ENCODE data around the gene C1orf116. TPM values are rescaled to one million over a fixed set of nuclear protein-coding genes. Genes with fewer than 3 reads are reported as not detected.

The C1orf116 gene
- total RNA-seq, 3 donors from 2014 or later: 0.03 to 0.11 (median 0.08) TPM

DNA sequence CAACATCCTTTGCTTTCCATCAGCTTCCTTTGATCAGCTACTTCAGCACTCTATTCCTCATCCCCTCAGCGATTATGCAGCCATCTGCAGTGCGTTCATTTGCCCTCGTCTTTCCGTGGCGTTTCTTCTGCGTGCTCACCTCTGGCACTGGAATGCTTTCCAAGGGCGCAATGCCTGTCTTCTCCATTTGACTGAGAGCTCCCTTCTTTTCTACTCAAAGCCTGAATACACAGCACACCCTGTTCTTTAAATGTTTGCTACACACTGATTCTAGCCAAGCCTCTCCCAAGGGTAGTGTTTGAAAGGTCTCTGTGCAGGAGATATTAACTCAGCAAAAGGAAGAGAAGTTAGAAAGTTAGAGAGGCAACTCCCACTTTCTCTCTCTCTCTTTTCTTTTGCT lies 22.6 kb downstream of the C1orf116 start:
- H3K27me3 Mint-ChIP-seq (ENCODE audit: low read depth): peaks cover 27% of the 10 kb centered on the region
- no peak overlapping the region for H3K4me3 Mint-ChIP-seq
- ATAC-seq: no peak

DNA sequence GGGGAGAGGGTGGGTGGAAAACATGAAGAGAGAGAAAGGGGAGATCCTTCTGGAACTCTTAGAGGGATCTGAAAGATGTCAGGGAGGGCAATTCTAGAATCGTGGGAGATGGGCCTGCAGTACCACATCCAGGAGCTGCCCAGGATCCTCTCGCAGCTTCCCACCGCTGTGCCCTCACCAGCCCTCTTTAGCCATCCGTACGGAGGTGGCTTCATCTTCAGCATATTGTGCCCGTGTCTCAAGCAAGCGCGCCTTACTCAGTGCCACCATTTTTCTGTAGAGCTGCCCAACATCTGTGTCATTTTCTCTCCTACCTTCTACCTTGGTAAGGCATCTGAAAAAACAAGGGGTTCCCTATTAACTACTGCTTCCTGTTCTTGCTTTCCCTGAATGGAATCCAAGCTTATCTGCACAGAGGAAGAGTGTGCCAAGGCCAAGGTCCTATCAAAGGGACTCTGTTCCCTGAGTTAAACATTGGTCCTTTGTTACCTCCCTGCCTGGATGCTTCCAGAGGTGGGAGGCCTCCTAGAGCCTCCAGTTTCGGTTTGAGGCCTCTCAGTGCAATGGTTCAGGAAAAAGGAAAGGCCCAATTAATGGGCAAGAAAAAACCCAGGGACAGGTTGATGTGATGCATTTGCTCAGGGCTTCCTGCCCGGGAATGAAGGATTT lies 23.2 kb downstream of the C1orf116 start:
- Mint-ChIP-seq H3K9me3 (no peaks in the 10 kb centered on the region), H3K27me3 (ENCODE audit: low read depth) (peaks cover 25% of the 10 kb centered on the region), H3K4me1 (ENCODE audit: low read depth) (peaks cover 2% of the 10 kb centered on the region), H3K4me3 (no peak overlapping the region), H3K36me3 (ENCODE audit: insufficient read depth) (no peaks in the 10 kb centered on the region)
- DNase-seq (no peak), ATAC-seq (no peak)

More for the DNA sequence above, 22.6 kb downstream of the C1orf116 start:
- no peak for DNase-seq
- Mint-ChIP-seq H3K9me3 (no peaks in the 10 kb centered on the region), H3K4me1 (ENCODE audit: low read depth) (no peaks in the 10 kb centered on the region), H3K36me3 (ENCODE audit: insufficient read depth) (no peaks in the 10 kb centered on the region)

DNA sequence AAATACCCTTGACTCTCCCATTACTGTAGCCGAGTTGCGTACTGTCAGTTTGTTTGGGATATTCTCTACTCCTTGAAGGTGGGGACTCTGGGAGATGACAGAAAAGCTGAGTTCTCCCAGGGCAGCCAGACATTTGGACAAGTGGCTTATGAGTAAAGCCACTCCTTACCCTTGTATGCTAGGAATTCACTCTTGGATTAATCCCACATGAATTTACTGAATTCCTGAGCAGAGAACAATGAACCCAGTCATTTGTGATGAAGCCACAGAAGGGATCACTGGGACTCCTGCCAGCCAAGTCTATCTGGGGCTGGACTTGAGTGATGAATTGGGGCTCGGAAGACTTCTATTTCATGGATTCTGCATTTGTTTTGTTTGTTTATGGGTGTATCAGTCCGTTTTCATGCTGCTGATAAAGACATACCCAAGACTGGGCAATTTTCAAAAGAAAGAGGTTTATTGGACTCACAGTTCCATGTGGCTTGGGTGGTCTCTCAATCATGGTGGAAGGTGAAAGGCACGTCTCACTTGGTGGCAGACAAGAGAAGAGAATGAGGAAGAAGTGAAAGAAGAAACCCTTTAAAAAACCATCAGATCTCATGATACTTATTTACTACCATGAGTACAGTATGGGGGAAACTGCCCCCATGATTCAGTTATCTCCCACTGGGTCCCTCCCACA lies 25.1 kb downstream of the C1orf116 start:
- Mint-ChIP-seq H3K27me3 (ENCODE audit: low read depth) (peaks cover 15% of the 10 kb centered on the region), H3K4me1 (ENCODE audit: low read depth) (peaks cover 2% of the 10 kb centered on the region), H3K9me3 (no peaks in the 10 kb centered on the region), H3K36me3 (ENCODE audit: insufficient read depth) (no peaks in the 10 kb centered on the region), H3K4me3 (no peak overlapping the region)
- DNase-seq: no peak
- no peak for ATAC-seq

DNA sequence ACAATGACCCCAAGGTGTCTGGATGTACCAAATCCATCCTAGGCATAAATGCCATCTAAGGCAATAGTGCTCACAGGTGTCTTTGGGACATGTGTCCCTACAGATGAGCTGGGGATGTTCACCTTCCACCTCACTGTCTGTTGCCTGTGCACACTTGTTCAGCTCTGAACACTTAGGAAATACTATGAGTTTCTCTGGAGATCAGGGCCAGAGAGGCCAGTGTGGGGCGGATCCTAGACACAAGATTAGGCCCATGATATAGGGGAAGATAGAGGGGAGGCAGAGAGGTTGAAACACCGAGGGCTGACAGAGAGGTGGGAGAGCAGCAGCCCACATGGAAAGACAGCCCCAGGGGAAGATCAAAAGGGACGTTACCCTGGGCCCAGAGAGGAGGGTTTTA lies 25.6 kb downstream of the C1orf116 start:
- no peak for DNase-seq
- Mint-ChIP-seq H3K9me3 (no peaks in the 10 kb centered on the region), H3K27me3 (ENCODE audit: low read depth) (peaks cover 10% of the 10 kb centered on the region), H3K4me3 (no peak overlapping the region), H3K36me3 (ENCODE audit: insufficient read depth) (no peaks in the 10 kb centered on the region), H3K4me1 (ENCODE audit: low read depth) (peaks cover 2% of the 10 kb centered on the region)
- no peak for ATAC-seq

DNA sequence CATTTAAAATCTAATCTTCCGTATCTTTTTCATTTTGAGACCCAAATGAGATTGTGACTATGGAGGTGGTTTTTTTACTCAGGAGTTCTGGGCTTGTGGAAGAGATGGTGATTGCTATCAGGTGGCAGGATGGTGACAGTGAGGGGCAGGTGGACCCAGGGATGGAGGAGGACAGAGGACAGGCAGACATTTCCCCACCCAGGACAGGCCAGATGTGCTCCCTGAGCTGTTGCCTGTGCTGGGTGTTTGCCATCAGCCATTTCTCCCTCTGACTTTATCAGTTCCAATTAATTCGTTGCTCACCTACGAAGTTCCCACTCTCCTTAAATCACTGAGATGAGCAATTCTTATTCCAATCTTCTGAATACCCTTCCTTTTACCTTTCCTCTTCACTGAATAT lies 26.5 kb downstream of the C1orf116 start:
- no peaks in the 10 kb centered on the region for H3K9me3 Mint-ChIP-seq
- peaks cover 8% of the 10 kb centered on the region for H3K27me3 Mint-ChIP-seq (ENCODE audit: low read depth)
- H3K4me3 Mint-ChIP-seq: no peak overlapping the region
- peaks cover 2% of the 10 kb centered on the region for H3K4me1 Mint-ChIP-seq (ENCODE audit: low read depth)
- no peak for DNase-seq
- no peaks in the 10 kb centered on the region for H3K36me3 Mint-ChIP-seq (ENCODE audit: insufficient read depth)
- no peak for ATAC-seq

DNA sequence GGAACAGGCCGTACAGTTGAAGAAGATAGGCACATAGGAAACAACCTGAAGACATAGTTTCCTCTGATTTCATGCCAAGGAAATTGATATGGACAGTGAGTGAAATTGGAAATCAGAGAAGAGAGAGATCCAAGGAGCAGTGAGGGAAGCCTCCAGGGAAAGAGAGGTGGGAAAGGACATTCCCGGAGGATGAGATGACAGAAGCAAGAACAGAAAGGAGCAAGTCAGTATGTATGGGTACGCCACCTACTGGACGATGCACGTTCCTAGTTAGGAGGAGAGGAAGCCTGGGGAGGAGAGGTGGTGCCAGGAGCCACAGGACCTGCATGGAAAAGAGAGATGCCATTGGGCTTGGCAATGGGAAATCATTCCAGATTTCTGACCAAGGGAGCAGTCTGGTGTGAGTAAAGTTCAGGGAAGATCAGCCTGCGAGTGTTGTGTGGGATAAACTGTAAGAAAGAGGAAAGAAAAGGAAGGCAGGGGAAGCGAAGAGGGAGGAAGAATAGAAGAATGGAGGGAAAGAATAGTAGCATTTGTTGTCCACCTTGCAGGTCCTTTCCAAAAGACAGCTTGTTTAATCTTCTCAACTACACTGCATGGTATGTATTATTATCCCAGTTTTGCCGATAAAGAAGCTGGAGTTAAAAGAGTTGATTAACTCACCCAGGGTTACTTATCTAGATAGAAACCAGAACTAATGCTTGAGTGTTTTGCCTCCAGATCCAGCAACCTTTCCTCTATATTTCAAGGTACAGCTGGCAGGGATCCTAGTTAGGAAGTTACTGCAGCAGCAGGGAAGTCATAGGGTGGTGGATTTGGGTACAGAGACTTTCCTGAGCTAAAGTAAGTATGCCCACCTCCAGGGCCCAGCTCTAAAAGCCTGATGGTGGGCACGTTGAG lies 27.4 kb downstream of the C1orf116 start:
- Mint-ChIP-seq H3K27me3 (ENCODE audit: low read depth) (peaks cover 8% of the 10 kb centered on the region), H3K36me3 (ENCODE audit: insufficient read depth) (no peaks in the 10 kb centered on the region), H3K4me3 (no peak overlapping the region), H3K9me3 (no peaks in the 10 kb centered on the region), H3K4me1 (ENCODE audit: low read depth) (peaks cover 2% of the 10 kb centered on the region)
- ATAC-seq: no peak
- DNase-seq: peak; percentile 22

DNA sequence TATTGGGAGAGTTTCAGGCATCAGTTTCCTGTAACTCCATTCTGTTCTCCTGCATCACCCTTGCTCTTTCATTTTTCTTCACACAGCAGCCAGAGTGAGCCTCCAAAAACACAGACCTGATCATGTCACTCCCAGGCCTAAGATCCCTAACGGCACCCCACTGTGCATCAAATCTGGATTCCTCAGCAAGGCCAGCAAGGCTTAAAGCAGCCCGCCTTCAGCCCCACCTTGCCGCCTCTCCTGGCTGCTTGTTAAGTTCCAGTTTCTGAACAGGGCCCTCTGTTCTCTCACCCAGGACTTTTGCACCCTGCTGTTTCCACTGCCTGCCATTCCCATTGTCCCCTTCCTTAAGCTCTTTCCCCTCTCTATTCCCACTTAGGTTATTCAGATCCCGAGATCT lies 29.3 kb downstream of the C1orf116 start:
- Mint-ChIP-seq H3K36me3 (ENCODE audit: insufficient read depth) (no peaks in the 10 kb centered on the region), H3K27me3 (ENCODE audit: low read depth) (peaks cover 5% of the 10 kb centered on the region), H3K4me3 (no peak overlapping the region), H3K4me1 (ENCODE audit: low read depth) (peaks cover 2% of the 10 kb centered on the region), H3K9me3 (no peaks in the 10 kb centered on the region)
- DNase-seq (no peak), ATAC-seq (no peak)

DNA sequence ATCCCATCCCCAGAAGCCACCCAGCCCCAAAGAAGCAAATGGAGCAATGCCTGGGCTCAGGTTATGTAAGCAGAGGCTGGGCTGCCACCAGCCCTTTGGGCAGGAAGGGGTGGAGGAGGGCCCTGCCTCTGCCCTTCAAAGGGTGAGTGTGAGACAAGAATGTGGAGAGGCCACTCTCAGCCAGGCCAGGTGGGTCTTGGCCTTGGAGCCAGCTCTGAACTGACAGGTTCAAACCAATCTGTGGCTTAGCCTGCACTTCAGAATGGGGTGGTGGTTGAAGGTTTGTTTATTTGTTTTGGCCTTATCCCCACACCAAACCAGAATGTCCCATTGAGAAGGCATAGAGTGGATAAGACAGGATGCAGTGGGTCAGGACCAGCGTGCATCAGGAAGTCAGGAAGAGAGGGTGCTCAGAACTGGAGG lies 29.8 kb downstream of the C1orf116 start:
- Mint-ChIP-seq H3K36me3 (ENCODE audit: insufficient read depth) (no peaks in the 10 kb centered on the region), H3K9me3 (no peaks in the 10 kb centered on the region), H3K4me1 (ENCODE audit: low read depth) (peaks cover 2% of the 10 kb centered on the region), H3K27me3 (ENCODE audit: low read depth) (peaks cover 5% of the 10 kb centered on the region), H3K4me3 (no peak overlapping the region)
- DNase-seq (no peak), ATAC-seq (no peak)

DNA sequence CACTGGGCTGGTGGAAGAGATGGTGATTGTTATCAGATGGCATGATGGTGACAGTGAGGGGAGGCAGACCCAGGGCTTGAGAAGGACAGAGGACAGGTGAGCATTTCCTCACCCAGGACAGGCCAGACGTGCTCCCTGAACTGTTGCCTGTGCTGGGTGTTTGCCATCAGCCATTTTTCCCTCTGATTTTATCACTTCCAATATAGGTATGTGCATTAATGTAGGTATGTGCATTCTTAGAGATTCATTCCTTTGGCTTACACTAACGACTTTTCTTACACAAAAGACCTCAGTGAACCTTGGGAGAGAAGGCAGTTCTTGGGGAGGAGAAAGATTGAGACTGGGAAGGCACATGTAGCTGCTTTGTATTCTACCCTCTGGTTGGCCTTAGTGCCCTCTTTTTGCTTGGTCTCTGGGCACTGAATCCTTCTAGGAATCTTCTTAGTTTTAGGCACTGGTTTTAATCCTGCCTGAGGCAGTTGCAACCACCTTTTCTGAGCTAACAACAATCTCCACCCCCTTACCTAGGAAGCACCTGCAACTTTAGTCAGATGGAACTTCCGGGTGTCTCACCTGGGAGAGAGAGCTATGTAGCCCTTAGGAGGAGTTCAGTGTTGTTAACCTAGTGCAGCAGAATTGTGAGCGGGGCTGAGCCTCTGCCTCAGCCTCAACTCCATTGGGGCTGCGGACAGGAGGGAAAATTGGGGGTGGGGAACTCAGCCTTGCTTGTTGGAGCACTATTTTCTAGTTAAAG lies 30.9 kb downstream of the C1orf116 start:
- H3K27me3 Mint-ChIP-seq (ENCODE audit: low read depth): peaks cover 2% of the 10 kb centered on the region
- H3K36me3 Mint-ChIP-seq (ENCODE audit: insufficient read depth): no peaks in the 10 kb centered on the region
- DNase-seq (no peak), ATAC-seq (no peak)
- H3K9me3 Mint-ChIP-seq: no peaks in the 10 kb centered on the region
- no peak overlapping the region for H3K4me3 Mint-ChIP-seq
- H3K4me1 Mint-ChIP-seq (ENCODE audit: low read depth): peaks cover 2% of the 10 kb centered on the region

DNA sequence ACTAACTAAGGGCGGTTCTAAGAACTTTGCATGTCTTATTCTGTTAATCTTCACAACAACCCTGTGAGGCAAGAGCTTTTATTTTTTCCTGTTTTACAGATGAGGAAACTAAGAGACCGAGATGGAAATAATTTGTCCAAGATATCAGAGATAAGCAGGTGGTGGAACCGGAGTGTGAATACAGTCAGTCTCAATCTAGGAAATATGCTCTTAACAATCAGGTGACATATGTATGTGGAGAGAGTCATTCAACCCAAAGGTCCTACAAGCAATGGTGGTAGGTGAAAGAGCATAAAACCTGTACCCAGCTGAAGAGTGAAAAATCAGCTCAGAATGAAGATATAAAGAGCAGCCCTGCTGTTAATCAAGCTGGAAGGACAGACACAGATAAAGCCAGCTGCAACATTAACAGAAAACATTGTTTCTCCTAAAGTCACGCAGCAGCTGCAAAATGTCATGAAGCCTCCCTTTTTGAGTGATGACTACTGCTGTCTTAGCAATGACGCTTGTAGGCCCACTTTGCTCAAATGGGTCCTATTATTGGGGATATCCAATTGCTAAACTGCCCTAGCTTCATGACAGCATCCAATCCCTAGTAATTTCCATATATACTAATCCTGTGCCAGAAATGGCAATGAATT lies 31.8 kb downstream of the C1orf116 start:
- H3K36me3 Mint-ChIP-seq (ENCODE audit: insufficient read depth): no peaks in the 10 kb centered on the region
- DNase-seq (no peak), ATAC-seq (no peak)
- peaks cover 2% of the 10 kb centered on the region for H3K4me1 Mint-ChIP-seq (ENCODE audit: low read depth)
- H3K4me3 Mint-ChIP-seq: no peak overlapping the region
- H3K27me3 Mint-ChIP-seq (ENCODE audit: low read depth): peaks cover 2% of the 10 kb centered on the region
- H3K9me3 Mint-ChIP-seq: no peaks in the 10 kb centered on the region

DNA sequence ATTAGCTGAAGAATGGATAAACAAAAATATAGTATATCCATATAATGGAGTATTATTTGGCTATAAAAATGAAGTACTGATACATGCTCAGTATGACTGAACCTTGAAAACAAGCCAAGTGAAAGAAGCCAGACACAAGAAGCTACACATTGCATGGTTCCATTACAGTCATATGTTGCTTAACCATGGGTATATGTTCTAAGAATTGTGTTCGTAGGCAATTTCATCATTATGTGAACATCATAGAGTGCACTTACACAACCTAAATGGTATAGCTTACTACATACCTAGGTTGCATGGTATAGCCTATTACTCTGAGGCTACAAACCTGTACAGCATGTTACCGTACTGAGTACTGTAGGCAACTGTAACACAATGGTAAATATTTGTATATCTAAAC lies 33.7 kb downstream of the C1orf116 start:
- Mint-ChIP-seq H3K4me1 (ENCODE audit: low read depth) (no peaks in the 10 kb centered on the region), H3K4me3 (no peak overlapping the region), H3K36me3 (ENCODE audit: insufficient read depth) (no peaks in the 10 kb centered on the region), H3K27me3 (ENCODE audit: low read depth) (peaks cover 5% of the 10 kb centered on the region), H3K9me3 (no peaks in the 10 kb centered on the region)
- ATAC-seq (no peak), DNase-seq (no peak)

DNA sequence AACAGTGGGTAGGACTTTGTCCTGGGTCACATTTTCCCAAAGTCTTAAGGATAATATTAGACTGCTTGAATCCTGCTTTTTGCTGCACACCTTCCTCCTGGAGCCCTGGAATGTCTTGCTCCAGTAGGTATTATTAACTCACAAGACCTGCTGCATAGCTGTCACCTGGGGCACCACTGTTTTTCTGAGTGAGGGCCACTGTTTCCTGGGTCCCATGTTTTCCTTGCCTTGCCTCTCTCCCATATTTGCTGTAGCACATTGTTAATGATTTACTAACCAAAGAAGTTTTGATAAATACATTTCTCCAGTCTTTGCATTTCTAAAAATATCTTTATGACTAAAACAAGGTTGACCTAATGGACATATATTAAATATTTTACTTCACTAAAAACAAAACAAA lies 39.8 kb downstream of the C1orf116 start:
- H3K9me3 Mint-ChIP-seq: no peaks in the 10 kb centered on the region
- peaks cover 26% of the 10 kb centered on the region for H3K27me3 Mint-ChIP-seq (ENCODE audit: low read depth)
- ATAC-seq: no peak
- DNase-seq: no peak
- H3K4me3 Mint-ChIP-seq: no peak overlapping the region
- no peaks in the 10 kb centered on the region for H3K36me3 Mint-ChIP-seq (ENCODE audit: insufficient read depth)
- H3K4me1 Mint-ChIP-seq (ENCODE audit: low read depth): no peaks in the 10 kb centered on the region

DNA sequence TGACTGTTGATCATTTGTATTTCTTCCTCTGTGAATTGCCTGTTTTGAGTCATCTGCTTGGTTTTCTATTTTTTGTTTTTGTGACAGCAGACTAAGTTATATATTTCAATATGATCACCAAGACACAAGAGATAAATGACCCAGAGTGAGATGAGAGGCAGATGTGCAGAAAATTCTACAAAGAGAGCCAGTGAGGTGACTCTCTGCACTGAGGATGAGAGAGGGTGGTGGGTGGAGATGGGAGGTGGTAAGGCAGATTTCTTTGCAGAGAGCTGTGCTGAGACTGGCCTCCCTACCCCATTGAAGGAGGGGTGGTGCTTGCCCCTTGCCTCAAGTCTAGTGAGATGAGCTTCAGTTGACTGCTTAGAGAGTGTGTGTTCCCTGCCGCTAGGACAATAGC lies 44.7 kb downstream of the C1orf116 start:
- DNase-seq: no peak
- Mint-ChIP-seq H3K9me3 (no peaks in the 10 kb centered on the region), H3K27me3 (ENCODE audit: low read depth) (peaks cover 23% of the 10 kb centered on the region)

DNA sequence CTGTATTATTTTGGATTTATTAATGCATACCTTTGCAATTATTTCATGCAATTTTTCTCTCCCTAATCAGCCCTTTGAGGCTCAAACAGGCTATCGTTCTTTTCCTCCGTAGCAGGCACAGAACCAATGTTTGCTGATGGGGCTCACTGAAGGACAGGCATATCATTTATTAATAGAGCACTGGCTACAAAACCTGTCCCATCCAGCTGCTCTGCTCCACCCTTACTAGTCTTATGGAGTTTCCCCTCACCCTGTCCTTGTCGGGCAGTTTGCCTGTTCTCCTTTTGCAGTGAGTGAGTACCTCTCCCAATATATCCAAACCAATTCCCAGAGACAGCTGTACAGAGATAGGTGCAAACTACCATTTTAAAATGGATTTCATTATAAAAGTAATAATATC lies 45.7 kb downstream of the C1orf116 start:
- H3K4me3 Mint-ChIP-seq: no peak overlapping the region
- DNase-seq (no peak), ATAC-seq (no peak)
- H3K27me3 Mint-ChIP-seq (ENCODE audit: low read depth): peaks cover 15% of the 10 kb centered on the region
- H3K9me3 Mint-ChIP-seq: no peaks in the 10 kb centered on the region
- H3K4me1 Mint-ChIP-seq (ENCODE audit: low read depth): no peaks in the 10 kb centered on the region
- no peaks in the 10 kb centered on the region for H3K36me3 Mint-ChIP-seq (ENCODE audit: insufficient read depth)

More for the DNA sequence above, 44.7 kb downstream of the C1orf116 start:
- Mint-ChIP-seq H3K4me1 (ENCODE audit: low read depth) (no peaks in the 10 kb centered on the region), H3K36me3 (ENCODE audit: insufficient read depth) (no peaks in the 10 kb centered on the region), H3K4me3 (no peak overlapping the region)
- no peak for ATAC-seq
